ENCODE results near the gene RGS16.

Gene RGS16

GRCh38 chr1:182629499-182630096 is 25.4 kb upstream of the RGS16 start:
- DNase-seq (ENCODE audit: low read depth): peak; percentile 28

GRCh38 chr1:182629080-182629479 is 24.9 kb upstream of the RGS16 start:
- no peak for DNase-seq (ENCODE audit: low read depth)

DNA sequence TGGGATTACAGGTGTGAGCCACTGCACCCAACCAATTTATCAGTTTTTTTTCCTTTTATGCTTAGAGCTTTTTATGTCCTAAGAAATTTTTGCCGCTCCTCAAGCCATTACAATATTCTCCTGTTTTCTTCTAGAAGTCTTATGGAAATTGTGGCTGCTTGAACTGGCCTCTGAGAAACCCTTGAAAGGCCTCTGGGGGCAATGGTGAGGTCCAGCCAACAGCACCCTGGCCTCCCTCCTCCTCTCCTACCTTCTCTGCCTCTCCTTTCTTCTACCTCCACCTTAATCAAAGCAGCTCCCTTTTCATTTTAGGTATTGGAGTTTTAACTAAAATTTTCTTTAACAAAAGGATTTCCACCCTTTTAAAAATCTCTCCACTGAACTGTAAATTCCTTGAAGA is 24.5 kb upstream of the RGS16 start:
- no peak for DNase-seq (ENCODE audit: low read depth)

GRCh38 chr1:182627622-182628021 is 23.4 kb upstream of the RGS16 start:
- no peak for DNase-seq (ENCODE audit: low read depth)

GRCh38 chr1:182626527-182626926 is 22.3 kb upstream of the RGS16 start:
- DNase-seq (ENCODE audit: low read depth): no peak

DNA sequence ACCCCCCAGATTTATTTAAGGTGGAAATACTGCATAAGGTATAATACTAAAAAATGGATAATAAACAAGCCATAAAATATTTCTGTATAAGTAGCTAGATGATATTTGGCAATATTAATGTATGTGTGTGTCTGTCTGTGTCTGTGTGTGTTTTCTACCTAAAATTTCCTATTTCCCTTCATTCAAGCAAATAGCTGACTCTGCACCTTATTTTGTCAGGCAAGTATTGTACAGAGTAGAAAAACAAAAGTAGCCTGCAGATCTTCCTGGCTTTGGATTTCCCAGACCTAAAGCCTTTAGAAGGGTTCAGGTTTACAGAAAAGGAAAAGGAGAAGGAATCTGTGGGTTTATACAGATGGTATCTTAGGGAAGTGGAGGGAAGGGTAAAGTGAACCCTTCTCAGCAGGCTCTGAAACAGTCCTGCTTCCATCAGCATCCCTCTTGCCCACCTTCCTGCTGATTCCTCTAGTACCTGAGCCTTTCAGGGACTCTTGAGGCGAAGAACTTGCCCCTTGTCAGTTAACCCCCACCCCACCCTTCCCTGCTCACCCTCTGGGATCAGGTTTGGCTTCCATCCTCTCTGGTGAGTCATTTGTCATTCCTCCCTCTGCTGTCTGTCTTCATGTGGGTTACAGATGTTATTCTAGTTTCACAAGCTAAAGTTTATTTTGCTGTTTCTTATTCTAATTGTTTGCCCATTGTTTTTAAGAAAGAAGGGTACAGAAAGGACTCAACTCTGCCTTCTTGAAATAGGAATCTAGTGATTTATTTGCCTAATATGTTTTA is 21.7 kb upstream of the RGS16 start:
- DNase-seq (ENCODE audit: low read depth): no peak

GRCh38 chr1:182625024-182625423 is 20.8 kb upstream of the RGS16 start:
- DNase-seq (ENCODE audit: low read depth): no peak

- no peak for DNase-seq (ENCODE audit: low read depth)
These were observed 20.4 kb upstream of the RGS16 start for GRCh38 chr1:182624577-182624976.

- no peak for DNase-seq (ENCODE audit: low read depth)
These were observed 18.8 kb upstream of the RGS16 start for GRCh38 chr1:182622901-182623528.

DNA sequence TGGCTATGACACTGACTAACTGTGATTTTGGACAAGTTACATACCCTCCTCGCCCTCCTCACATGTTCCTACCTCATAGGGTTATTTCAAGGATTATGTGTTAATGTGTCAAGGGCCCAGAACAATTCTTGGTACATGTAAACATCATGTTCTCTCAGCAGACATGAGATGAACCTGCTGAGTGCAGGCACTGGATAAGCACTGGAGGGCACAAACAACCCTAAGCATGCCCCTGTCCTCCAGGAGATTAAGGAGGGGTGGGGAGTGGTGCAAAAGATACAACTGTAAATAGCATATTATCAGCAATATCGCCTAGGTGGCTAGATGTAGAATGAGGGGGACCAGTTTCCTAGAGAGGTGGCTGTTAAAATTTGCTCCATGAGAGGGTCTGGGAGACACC is 17.7 kb upstream of the RGS16 start:
- DNase-seq (ENCODE audit: low read depth): no peak

DNA sequence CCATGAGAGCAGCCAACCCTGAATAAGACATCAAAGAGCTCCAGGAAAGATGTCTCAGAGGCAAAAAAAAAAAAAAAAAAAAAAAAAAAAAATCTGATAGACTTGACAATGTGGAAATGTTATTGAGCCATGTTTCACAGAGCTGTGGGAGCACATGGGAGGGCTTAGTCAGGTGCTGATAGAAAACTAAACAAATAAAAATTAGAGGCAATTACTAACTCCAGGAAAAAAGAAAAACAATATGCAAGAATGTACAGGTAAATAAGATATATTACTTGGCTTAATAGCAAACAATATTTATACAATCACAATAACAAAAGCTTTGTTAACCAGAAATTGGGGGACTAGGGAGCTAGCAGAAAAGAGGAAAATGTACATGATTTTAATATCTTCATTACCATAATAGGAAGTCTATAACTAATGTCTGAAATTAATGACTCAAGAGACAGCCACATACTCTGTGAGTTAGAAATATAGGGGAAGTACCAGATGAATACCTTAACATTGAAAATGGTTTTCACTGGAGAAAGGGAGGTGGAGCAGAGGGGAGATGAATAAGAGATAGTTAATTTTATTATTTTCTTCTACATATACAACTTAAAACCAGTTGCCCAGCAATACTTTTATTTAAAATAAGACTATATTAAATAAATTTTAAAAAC is 16.9 kb upstream of the RGS16 start:
- DNase-seq (ENCODE audit: low read depth): no peak

GRCh38 chr1:182617734-182618351 is 13.7 kb upstream of the RGS16 start:
- no peak for DNase-seq (ENCODE audit: low read depth)

GRCh38 chr1:182617014-182617429 is 12.8 kb upstream of the RGS16 start:
- DNase-seq (ENCODE audit: low read depth): no peak

DNA sequence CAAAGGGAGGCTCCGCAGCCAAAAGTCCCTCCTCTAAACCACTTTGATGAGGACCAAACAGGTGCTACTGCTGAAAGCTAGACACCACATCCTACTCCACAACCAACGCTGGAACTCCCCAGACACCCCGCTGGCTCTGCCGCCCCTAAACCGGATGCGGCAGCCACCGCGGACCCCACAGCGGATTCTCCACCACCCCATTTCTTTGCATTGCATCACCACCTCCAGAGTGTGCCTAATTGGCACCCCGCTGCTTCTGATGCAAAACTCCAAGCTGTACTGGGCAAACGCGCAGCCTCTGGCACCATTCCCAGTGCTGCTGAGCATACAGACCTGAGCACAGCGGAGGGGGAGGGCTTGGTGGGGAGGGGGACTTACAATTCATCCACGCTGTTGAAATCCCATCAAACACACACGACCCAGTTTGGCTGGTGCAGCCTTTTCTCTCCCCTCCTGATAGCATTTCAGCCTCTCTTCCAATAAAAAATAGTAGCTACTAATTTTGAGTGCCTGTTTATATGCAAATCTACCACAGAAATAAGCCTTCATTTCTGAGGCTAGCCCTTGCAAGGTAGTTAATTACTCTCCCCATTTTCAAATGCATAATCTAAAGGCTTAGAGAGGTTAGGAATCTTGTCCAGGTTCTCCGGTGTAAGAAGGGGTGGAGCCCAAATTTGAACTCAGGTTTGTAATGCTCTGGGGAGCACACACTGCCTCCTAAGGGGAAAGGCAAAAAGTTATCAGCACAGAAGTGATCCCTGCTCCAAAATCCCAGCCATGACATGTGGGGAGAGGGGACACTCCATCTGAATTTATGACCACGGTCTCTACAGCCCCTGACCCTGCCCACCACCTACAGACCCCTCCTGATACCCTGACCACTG is 12.2 kb upstream of the RGS16 start:
- DNase-seq (ENCODE audit: low read depth): peak; percentile 76

- no peak for DNase-seq (ENCODE audit: low read depth)
These were observed 11.4 kb upstream of the RGS16 start for GRCh38 chr1:182615468-182616129.

- peak; percentile 25 for DNase-seq (ENCODE audit: low read depth)
These were observed 10.7 kb upstream of the RGS16 start for GRCh38 chr1:182614796-182615454.

GRCh38 chr1:182611787-182612186 is 7.6 kb upstream of the RGS16 start:
- DNase-seq (ENCODE audit: low read depth): no peak

- no peak for DNase-seq (ENCODE audit: low read depth)
These were observed 7.1 kb upstream of the RGS16 start for GRCh38 chr1:182611326-182611725.

- DNase-seq (ENCODE audit: low read depth): no peak
These were observed 6.5 kb upstream of the RGS16 start for GRCh38 chr1:182610606-182611194.
